ENCODE measurements around the gene LKAAEAR1. TPM values are rescaled to one million over a fixed set of nuclear protein-coding genes. Genes with fewer than 3 reads are reported as not detected.
"Not testable (repeated sequence)": the region's sequence is repeated elsewhere in the genome, so short reads cannot be mapped to it uniquely, and the experiment has no call there.

The LKAAEAR1 gene
- total RNA-seq, 2 experiments from 2014 or later = not detected

DNA sequence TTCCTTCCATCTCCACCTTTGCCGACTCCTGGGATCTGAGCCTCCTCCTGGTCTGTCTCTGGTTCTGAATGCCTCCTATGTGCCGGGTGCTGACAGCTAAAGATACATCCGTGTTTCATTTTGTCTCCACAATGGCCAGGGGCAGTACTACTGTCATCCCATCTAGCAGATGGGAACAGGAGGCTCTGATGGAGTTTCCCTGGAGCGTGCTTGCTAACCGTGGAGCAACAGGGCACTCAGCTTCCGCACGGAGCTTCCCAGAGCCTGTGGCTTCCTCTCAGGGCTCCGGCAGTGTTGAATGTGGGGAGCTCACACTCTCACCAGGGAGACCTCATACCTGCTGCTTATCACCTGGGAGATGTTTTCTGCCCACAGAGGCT is 35.1 kb upstream of the LKAAEAR1 start:
- H3K9me3 ChIP-seq (ENCODE audit: low read length) = no peaks in the 10 kb centered on the region
- no TSS peak for BruUV-seq (replicated peaks)
- TF ChIP-seq, protein P1, sequence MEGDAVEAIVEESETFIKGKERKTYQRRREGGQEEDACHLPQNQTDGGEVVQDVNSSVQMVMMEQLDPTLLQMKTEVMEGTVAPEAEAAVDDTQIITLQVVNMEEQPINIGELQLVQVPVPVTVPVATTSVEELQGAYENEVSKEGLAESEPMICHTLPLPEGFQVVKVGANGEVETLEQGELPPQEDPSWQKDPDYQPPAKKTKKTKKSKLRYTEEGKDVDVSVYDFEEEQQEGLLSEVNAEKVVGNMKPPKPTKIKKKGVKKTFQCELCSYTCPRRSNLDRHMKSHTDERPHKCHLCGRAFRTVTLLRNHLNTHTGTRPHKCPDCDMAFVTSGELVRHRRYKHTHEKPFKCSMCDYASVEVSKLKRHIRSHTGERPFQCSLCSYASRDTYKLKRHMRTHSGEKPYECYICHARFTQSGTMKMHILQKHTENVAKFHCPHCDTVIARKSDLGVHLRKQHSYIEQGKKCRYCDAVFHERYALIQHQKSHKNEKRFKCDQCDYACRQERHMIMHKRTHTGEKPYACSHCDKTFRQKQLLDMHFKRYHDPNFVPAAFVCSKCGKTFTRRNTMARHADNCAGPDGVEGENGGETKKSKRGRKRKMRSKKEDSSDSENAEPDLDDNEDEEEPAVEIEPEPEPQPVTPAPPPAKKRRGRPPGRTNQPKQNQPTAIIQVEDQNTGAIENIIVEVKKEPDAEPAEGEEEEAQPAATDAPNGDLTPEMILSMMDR (conservative IDR thresholded peaks at IDR 0.05; ENCODE audit: low read length) = no peak
- TF ChIP-seq EZH2phosphoT487 (IDR thresholded peaks at IDR 0.05; ENCODE audit: borderline replicate concordance, low read depth, low read length) = no peak
- H3K4me3 ChIP-seq (ENCODE audit: low read depth, low read length, poor library complexity, severe bottlenecking) = no peak overlapping the region
- peak overlapping the region; percentile 70; the same call in 1 of the 2 replicates for H2AFZ ChIP-seq (ENCODE audit: low read length)
- ChIA-PET POLR2A (no interaction called here), CTCF (ENCODE audit: unreplicated experiment) (interaction anchor here (1.0 kb wide), 2 partner anchors 65 to 81 kb away, joined by 3 read pairs; no protein-coding TSS in a partner anchor)
- H3K4me2 ChIP-seq (ENCODE audit: low read length) = no peak overlapping the region
- DNase-seq (ENCODE audit: low spot score) = no peak
- H3K36me3 ChIP-seq (ENCODE audit: insufficient read depth, low read length) = no peaks in the 10 kb centered on the region
- H4K20me1 ChIP-seq (ENCODE audit: insufficient read depth, low read length) = no peaks in the 10 kb centered on the region
- no peaks in the 10 kb centered on the region for H3K79me2 ChIP-seq (ENCODE audit: insufficient read depth, low read depth, low read length)
- H3K9me2 ChIP-seq (ENCODE audit: insufficient read depth, low read length) = no peaks in the 10 kb centered on the region
- H3K27ac ChIP-seq (ENCODE audit: low read depth, low read length, poor library complexity, severe bottlenecking) = no peak overlapping the region
- peaks cover 11% of the 10 kb centered on the region for H3K4me1 ChIP-seq (ENCODE audit: insufficient read depth, low read length, poor library complexity, severe bottlenecking)
- intact Hi-C loops (cut with micrococcal nuclease; ENCODE audit: unreplicated experiment) = no loop called here

DNA sequence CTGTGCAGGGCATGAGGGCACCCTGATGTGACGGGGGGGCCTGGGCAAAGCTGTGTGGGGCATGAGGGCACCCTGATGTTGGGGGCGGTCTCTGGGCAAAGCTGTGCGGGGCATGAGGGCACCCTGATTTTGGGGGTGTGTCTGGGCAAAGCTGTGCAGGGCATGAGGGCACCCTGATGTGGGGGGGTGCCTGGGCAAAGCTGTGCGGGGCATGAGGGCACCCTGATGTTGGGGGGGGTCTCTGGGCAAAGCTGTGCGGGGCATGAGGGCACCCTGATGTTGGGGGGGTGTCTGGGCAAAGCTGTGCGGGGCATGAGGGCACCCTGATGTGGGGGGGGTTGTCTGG is 33.2 kb upstream of the LKAAEAR1 start:
- intact Hi-C loops (cut with micrococcal nuclease; ENCODE audit: unreplicated experiment); POLR2A ChIA-PET; H4K20me1 ChIP-seq (ENCODE audit: insufficient read depth, low read length); H3K9me3 ChIP-seq (ENCODE audit: low read length); H3K4me3 ChIP-seq (ENCODE audit: low read depth, low read length, poor library complexity, severe bottlenecking); H3K36me3 ChIP-seq (ENCODE audit: insufficient read depth, low read length); H2AFZ ChIP-seq (ENCODE audit: low read length); H3K27ac ChIP-seq (ENCODE audit: low read depth, low read length, poor library complexity, severe bottlenecking); DNase-seq (ENCODE audit: low spot score); H3K9me2 ChIP-seq (ENCODE audit: insufficient read depth, low read length); H3K79me2 ChIP-seq (ENCODE audit: insufficient read depth, low read depth, low read length); H3K4me2 ChIP-seq (ENCODE audit: low read length); BruUV-seq (replicated peaks): not testable (repeated sequence)
- peaks cover 11% of the 10 kb centered on the region for H3K4me1 ChIP-seq (ENCODE audit: insufficient read depth, low read length, poor library complexity, severe bottlenecking)
- CTCF ChIA-PET (ENCODE audit: unreplicated experiment) = interaction anchor here (0.6 kb wide), 1 partner anchor 933 kb away, joined by 4 read pairs; no protein-coding TSS in a partner anchor

DNA sequence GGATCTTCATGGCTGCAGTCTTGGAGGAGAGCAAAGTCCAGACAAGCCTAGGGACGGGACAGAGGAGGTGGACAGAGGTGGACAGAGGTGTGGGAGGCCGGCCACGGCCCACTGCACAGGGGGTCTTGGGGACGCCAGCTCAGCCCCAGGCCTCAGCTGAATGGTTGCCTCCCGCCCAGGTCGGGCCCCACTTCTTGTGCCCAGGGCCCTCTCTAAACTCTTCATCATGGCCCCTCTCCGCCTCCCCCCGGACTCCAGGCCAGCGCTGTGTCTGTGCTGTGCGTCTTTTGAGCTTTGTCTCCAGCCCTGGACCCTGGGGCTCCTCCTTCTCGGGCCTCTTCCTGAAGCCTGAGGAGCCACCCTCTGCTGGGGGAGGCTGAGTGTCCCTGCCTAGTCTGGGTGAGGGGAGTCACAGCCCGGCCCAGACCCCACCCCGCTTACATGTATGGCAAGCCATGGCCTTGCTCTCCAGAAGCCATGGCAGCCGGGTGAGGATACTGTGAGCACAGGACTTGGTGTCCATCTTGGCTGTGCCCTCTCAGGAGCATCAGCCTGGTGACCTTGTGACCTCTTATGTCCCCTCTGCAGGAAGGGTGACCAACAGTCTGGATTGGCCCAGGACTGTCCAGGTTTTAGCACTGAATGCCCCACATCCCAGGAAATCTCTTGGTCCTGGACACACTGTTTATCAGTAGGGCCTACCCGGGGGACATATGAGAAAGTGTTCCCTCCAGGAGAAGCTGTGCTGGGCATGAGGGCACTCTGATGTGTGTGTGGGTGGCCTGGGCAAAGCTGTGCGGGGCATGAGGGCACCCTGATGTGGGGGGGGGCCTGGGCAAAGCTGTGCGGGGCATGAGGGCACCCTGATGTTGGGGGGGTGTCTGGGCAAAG is 32.6 kb upstream of the LKAAEAR1 start:
- Histone ChIP-seq H3K9me2 (ENCODE audit: insufficient read depth, low read length) (no peaks in the 10 kb centered on the region), H3K36me3 (ENCODE audit: insufficient read depth, low read length) (no peaks in the 10 kb centered on the region), H4K20me1 (ENCODE audit: insufficient read depth, low read length) (no peaks in the 10 kb centered on the region), H3K4me1 (ENCODE audit: insufficient read depth, low read length, poor library complexity, severe bottlenecking) (peaks cover 11% of the 10 kb centered on the region), H3K4me2 (ENCODE audit: low read length) (no peak overlapping the region), H2AFZ (ENCODE audit: low read length) (no peak overlapping the region), H3K27ac (ENCODE audit: low read depth, low read length, poor library complexity, severe bottlenecking) (no peak overlapping the region), H3K79me2 (ENCODE audit: insufficient read depth, low read depth, low read length) (no peaks in the 10 kb centered on the region), H3K9me3 (ENCODE audit: low read length) (no peaks in the 10 kb centered on the region), H3K4me3 (ENCODE audit: low read depth, low read length, poor library complexity, severe bottlenecking) (no peak overlapping the region)
- DNase-seq (ENCODE audit: low spot score) = no peak
- intact Hi-C loops (cut with micrococcal nuclease; ENCODE audit: unreplicated experiment) = no loop called here
- no TSS peak for BruUV-seq (replicated peaks)
- CTCF ChIA-PET (ENCODE audit: unreplicated experiment) = interaction anchor here (0.6 kb wide), 1 partner anchor 933 kb away, joined by 4 read pairs; no protein-coding TSS in a partner anchor
- POLR2A ChIA-PET = no interaction called here
- TF ChIP-seq, protein P1 (conservative IDR thresholded peaks at IDR 0.05; ENCODE audit: low read length) = no peak
- no peak for TF ChIP-seq EZH2phosphoT487 (IDR thresholded peaks at IDR 0.05; ENCODE audit: borderline replicate concordance, low read depth, low read length)

Measured in OCI-LY7 (cell line).